Measurements from ENCODE around the gene FAM149A.

DNA sequence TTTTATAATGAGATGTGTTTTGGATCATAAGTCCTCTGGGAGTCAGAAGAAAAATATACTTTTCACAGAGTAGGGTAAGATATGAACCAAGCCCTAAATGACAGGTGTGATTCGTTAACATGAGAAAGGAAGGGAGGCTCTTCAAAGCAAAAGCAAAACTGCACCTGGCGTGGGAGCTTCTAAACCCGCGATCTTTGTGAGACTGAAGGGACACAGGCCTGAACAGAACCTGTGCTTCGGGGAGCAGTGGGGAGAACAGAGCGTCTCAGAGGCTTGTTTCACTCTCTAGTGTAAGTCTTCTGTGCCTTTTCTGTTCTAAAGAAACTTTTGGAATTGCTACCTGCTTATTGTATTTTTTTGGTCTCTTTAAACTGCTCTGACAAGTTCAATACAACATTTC lies 56.6 kb downstream of the FAM149A start:
- TF ChIP-seq, protein P1, sequence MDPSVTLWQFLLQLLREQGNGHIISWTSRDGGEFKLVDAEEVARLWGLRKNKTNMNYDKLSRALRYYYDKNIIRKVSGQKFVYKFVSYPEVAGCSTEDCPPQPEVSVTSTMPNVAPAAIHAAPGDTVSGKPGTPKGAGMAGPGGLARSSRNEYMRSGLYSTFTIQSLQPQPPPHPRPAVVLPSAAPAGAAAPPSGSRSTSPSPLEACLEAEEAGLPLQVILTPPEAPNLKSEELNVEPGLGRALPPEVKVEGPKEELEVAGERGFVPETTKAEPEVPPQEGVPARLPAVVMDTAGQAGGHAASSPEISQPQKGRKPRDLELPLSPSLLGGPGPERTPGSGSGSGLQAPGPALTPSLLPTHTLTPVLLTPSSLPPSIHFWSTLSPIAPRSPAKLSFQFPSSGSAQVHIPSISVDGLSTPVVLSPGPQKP (IDR thresholded peaks at IDR 0.05; ENCODE audit: low read depth, low read length) = no peak
- TF ChIP-seq, protein P2, sequence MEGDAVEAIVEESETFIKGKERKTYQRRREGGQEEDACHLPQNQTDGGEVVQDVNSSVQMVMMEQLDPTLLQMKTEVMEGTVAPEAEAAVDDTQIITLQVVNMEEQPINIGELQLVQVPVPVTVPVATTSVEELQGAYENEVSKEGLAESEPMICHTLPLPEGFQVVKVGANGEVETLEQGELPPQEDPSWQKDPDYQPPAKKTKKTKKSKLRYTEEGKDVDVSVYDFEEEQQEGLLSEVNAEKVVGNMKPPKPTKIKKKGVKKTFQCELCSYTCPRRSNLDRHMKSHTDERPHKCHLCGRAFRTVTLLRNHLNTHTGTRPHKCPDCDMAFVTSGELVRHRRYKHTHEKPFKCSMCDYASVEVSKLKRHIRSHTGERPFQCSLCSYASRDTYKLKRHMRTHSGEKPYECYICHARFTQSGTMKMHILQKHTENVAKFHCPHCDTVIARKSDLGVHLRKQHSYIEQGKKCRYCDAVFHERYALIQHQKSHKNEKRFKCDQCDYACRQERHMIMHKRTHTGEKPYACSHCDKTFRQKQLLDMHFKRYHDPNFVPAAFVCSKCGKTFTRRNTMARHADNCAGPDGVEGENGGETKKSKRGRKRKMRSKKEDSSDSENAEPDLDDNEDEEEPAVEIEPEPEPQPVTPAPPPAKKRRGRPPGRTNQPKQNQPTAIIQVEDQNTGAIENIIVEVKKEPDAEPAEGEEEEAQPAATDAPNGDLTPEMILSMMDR (IDR thresholded peaks at IDR 0.05) = no peak
- TF ChIP-seq HOXB5 (CRISPR knock-in tag; IDR thresholded peaks at IDR 0.05) (no peak), EHMT2 (IDR thresholded peaks at IDR 0.05; ENCODE audit: low read depth) (no peak), RAD21 (conservative IDR thresholded peaks at IDR 0.05 in 1 of 2, IDR thresholded peaks at IDR 0.05 in 1 of 2) (no peak), MAZ (IDR thresholded peaks at IDR 0.05; ENCODE audit: borderline replicate concordance, low read depth, low read length) (no peak), SREBF2 (IDR thresholded peaks at IDR 0.05) (no peak), FOSL2 (IDR thresholded peaks at IDR 0.05) (no peak), FOSL2 (CRISPR knock-in tag; IDR thresholded peaks at IDR 0.05) (no peak), HOXA7 (CRISPR knock-in tag; IDR thresholded peaks at IDR 0.05) (no peak), CEBPB (IDR thresholded peaks at IDR 0.05) (no peak)
- TF ChIP-seq, protein P3, sequence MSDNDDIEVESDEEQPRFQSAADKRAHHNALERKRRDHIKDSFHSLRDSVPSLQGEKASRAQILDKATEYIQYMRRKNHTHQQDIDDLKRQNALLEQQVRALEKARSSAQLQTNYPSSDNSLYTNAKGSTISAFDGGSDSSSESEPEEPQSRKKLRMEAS (IDR thresholded peaks at IDR 0.05) = no peak
- TF ChIP-seq, protein P4, sequence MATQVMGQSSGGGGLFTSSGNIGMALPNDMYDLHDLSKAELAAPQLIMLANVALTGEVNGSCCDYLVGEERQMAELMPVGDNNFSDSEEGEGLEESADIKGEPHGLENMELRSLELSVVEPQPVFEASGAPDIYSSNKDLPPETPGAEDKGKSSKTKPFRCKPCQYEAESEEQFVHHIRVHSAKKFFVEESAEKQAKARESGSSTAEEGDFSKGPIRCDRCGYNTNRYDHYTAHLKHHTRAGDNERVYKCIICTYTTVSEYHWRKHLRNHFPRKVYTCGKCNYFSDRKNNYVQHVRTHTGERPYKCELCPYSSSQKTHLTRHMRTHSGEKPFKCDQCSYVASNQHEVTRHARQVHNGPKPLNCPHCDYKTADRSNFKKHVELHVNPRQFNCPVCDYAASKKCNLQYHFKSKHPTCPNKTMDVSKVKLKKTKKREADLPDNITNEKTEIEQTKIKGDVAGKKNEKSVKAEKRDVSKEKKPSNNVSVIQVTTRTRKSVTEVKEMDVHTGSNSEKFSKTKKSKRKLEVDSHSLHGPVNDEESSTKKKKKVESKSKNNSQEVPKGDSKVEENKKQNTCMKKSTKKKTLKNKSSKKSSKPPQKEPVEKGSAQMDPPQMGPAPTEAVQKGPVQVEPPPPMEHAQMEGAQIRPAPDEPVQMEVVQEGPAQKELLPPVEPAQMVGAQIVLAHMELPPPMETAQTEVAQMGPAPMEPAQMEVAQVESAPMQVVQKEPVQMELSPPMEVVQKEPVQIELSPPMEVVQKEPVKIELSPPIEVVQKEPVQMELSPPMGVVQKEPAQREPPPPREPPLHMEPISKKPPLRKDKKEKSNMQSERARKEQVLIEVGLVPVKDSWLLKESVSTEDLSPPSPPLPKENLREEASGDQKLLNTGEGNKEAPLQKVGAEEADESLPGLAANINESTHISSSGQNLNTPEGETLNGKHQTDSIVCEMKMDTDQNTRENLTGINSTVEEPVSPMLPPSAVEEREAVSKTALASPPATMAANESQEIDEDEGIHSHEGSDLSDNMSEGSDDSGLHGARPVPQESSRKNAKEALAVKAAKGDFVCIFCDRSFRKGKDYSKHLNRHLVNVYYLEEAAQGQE (IDR thresholded peaks at IDR 0.05) = no peak

All from A549 (cell line).